HG03280 (cell line): ENCODE measurements around the gene GDF11.

Source experiments
- ATAC-seq: cut with Tn5 transposase; IDR thresholded peaks from one replicate; pipeline ENCODE4 v1.9.1; 2021; ENCODE audit warnings: mild to moderate bottlenecking, moderate library complexity; ENCODE audit not compliant: unreplicated experiment

The GDF11 gene

DNA sequence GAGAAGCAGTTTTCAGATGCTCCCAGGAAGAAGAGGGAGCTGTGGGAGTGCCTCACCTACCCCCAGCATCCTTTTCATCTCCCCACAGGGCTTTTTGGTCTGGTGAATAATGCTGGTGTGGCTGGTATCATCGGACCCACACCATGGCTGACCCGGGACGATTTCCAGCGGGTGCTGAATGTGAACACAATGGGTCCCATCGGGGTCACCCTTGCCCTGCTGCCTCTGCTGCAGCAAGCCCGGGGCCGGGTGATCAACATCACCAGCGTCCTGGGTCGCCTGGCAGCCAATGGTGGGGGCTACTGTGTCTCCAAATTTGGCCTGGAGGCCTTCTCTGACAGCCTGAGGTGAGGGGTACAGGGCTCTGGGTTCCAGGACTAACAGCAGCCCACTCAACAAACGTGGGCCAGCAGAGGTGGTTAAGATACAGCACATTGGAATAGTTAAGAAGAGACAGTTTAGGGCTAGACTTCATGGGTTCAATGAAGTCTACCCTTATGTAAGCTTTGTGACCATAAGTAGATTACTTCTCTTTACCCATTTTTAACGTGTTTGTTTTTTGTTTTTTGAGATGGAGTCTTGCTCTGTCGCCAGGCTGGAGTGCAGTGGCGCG lies 21.2 kb upstream of the GDF11 start:
- ATAC-seq: no peak

DNA sequence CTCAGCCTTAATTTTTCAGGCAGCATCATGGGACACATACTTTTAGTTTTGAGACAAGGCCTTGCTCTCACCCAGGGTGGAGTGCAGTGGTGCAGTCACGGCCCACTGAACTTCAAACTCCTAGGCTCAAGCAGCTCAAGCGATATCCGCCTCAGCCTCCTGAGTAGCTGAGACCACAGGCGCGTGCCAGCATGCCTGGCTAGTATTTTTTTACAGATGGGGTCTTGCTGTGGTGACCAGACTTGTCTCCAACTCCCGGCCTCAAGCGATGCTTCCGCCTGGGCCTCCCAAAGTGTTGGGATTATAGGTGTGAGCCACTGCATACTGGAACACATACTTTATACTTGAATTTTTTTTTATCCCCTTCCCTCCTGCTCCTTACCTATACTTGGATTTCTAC lies 20.0 kb upstream of the GDF11 start:
- no peak for ATAC-seq

GRCh38 chr12:55723516-55724225 lies 19.3 kb upstream of the GDF11 start:
- no peak for ATAC-seq

GRCh38 chr12:55724226-55724939 lies 18.5 kb upstream of the GDF11 start:
- ATAC-seq: peak; percentile 24

GRCh38 chr12:55724940-55725309 lies 18.0 kb upstream of the GDF11 start:
- no peak for ATAC-seq

- ATAC-seq: no peak
Observed at GRCh38 chr12:55725556-55725955, 17.4 kb upstream of the GDF11 start.

- no peak for ATAC-seq
Observed at GRCh38 chr12:55726971-55727370, 16.0 kb upstream of the GDF11 start.

DNA sequence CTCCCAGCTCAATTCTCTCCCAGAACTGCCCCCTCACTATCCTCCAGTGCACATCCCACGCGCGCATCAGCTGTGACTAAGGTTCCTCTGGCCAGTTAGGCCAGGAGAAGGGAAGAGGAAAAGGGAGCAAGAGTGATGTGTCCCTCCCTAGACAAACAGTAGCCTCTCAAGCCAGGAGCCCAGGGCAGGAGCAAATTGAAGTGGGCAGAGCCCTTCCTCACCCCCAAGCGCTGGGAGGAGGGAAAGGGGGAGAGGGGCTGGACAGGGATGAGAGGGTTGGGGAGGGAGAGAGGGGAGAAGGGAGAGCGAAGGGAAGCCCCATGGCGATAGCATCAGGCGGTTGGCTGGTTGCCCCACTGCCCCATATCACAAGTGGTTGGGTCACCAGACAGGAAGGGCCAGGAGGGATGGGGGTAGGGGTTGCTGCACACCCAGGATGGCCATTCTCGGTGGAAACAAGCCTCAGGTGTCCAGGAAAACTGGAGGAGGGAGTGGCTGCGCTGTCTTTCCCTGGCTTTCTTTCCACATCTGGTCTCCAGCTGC lies 15.2 kb upstream of the GDF11 start:
- no peak for ATAC-seq

- peak; percentile 19 for ATAC-seq
Observed at GRCh38 chr12:55728186-55728938, 14.6 kb upstream of the GDF11 start.

DNA sequence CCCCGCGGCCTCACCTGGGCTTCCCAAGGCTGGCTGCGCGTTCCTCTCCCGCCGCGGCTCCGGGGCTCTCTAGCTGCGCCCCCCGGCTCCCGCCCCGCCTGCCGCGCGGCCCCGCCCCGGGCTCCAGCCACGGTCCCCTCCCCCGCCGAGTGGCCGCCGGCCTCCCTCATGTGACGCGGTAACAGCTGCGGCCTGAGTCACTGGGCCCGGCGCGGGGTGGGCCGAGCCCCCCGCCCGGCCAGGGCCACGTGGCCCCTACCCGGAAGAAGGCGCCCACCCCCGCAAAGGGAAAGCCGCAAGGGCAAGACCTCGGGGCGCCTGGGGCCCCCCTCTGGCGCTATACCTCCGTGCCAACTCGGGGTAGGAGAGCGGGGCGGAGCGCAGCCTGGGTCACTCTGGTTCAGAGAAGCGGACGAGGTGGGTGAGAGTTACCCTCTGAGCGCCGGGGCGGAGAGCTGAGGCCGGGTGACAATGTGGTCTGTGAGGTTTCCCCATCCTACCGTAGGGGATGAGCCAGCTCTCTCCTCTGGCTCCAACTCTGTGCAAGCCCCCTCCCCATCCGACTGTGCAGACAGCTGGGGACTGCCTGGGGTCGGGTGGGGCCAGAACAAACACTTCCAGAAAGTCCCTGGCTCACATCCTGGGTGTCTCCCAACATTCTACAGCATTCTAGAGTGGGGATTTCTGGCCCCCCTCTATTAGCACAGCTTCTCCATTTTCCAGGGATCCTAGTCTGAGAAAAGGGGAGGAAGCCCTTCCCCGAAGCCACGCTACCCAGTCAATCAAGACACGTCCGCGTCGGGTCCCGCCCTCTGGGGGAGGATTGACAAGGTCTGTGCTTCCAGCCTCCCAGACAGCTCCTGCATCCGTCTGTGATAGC lies 13.7 kb upstream of the GDF11 start, which contains the start of gene CD63:
Gene CD63, minus strand, starts transcription at position 71 of the 880 bp plus-strand sequence. CDS start 668 bp downstream, outside the sequence.
- ATAC-seq: peak; percentile 75

- peak; percentile 30 for ATAC-seq
Observed at GRCh38 chr12:55729819-55730818, 12.8 kb upstream of the GDF11 start.

DNA sequence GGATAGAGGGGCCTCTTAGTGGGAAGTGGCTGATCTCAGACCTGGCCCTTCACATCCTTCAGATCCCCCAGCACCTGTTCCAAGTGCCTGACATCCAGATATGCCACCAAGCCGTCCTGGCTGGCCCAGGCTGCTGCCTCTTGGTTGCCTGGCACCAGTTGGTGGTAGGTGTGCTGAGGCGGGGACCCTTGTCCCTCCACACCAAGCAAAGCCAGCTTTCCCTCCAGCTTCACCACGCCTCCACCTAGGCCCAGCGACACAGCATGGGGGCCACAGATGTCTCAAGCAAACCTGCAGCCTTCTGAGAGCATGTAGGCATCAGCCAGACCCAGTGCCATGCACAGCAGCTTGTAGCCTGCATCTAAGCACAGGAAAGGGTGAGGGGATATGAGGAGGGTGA lies 10.6 kb upstream of the GDF11 start:
- no peak for ATAC-seq

- no peak for ATAC-seq
Observed at GRCh38 chr12:55733021-55733555, 9.8 kb upstream of the GDF11 start.

DNA sequence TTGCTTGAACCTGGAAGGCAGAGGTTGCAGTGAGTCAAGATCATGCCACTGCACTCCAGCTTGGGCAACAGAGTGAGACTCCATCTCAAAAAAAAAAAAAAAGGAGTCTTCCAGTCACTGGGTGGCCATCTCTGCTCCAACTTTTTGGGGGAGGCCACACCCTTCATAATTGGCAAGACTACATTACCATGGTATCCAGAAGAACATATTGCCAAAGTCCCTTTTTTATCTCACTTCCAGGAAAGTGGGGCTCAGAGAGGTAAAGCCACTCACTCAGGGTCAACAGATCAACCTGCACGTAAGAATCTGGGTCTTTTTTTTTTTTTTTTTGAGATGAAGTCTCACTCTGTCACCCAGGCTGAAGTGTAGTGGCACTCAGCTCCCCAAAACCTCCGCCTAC lies 9.1 kb upstream of the GDF11 start:
- ATAC-seq: no peak

GRCh38 chr12:55734595-55734994 lies 8.3 kb upstream of the GDF11 start:
- no peak for ATAC-seq

GRCh38 chr12:55736076-55736475 lies 6.8 kb upstream of the GDF11 start:
- ATAC-seq: no peak

GRCh38 chr12:55736780-55737580 lies 5.9 kb upstream of the GDF11 start:
- ATAC-seq: no peak
